OCI-LY1 (cell line): ENCODE data around the gene RILPL2.

Experiments
- H2AFZ ChIP-seq: fragments of 200-600 bp; sonication (generic), shearing (Covaris generic); 2 replicates; pipeline ENCODE4 v1.6.0; 2014; ENCODE audit warnings: antibody characterized with exemption, mild to moderate bottlenecking, low read length
- H3F3A ChIP-seq: fragments of 200-600 bp; sonication (generic), shearing (Covaris generic); 2 replicates; pipeline ENCODE4 v1.6.0; 2014; ENCODE audit warnings: mild to moderate bottlenecking, antibody characterized with exemption, low read length, moderate library complexity; ENCODE audit not compliant: insufficient read depth
- H3K27ac ChIP-seq: fragments of 200-600 bp; sonication (generic); 2 replicates; pipeline ENCODE4 v1.5.1; 2014; ENCODE audit warnings: low read length, mixed run types, mild to moderate bottlenecking, low read depth; ENCODE audit not compliant: poor library complexity, severe bottlenecking
- H3K27me3 ChIP-seq: fragments of 200-600 bp; sonication (generic); 2 replicates; pipeline ENCODE4 v1.6.0; 2014; ENCODE audit warnings: antibody characterized with exemption, mild to moderate bottlenecking, low read length, moderate library complexity; ENCODE audit not compliant: insufficient read depth
- H3K36me3 ChIP-seq: fragments of 200-600 bp; sonication (generic); 2 replicates; pipeline ENCODE4 v1.6.1; 2014; ENCODE audit warnings: mild to moderate bottlenecking, antibody characterized with exemption, low read length, moderate library complexity, mixed read lengths; ENCODE audit not compliant: insufficient read depth
- H3K4me1 ChIP-seq: fragments of 200-600 bp; sonication (generic); 2 replicates; pipeline ENCODE4 v1.5.1; 2014; ENCODE audit warnings: mild to moderate bottlenecking, low read length, moderate library complexity; ENCODE audit not compliant: insufficient read depth, severe bottlenecking
- H3K4me2 ChIP-seq: fragments of 200-600 bp; sonication (generic), shearing (Covaris generic); 2 replicates; pipeline ENCODE4 v1.6.1; 2014; ENCODE audit warnings: low read length
- H3K4me3 ChIP-seq: fragments of 200-600 bp; sonication (generic); 2 replicates; pipeline ENCODE4 v1.5.1; 2014; ENCODE audit warnings: low read length, low read depth, mild to moderate bottlenecking, mixed read lengths; ENCODE audit not compliant: poor library complexity, severe bottlenecking
- H3K79me2 ChIP-seq: fragments of 200-600 bp; shearing (Covaris generic); 2 replicates; pipeline ENCODE4 v1.6.1; 2016; ENCODE audit warnings: mixed run types, low read length, mixed read lengths; ENCODE audit not compliant: insufficient read depth
- H3K9ac ChIP-seq: fragments of 200-600 bp; sonication (generic), shearing (Covaris generic); 2 replicates; pipeline ENCODE4 v1.6.1; 2014; ENCODE audit warnings: mild to moderate bottlenecking, low read length, mixed read lengths
- H3K9me2 ChIP-seq: fragments of 200-600 bp; sonication (generic), shearing (Covaris generic); 2 replicates; pipeline ENCODE4 v1.6.1; 2014; ENCODE audit warnings: low read depth, mild to moderate bottlenecking, low read length, mixed read lengths
- H3K9me3 ChIP-seq: fragments of 200-600 bp; shearing (Covaris generic); 2 replicates; pipeline ENCODE4 v1.6.1; 2014; ENCODE audit warnings: low read length, mixed read lengths
- H4K20me1 ChIP-seq: fragments of 200-600 bp; sonication (generic), shearing (Covaris generic); 2 replicates; pipeline ENCODE4 v1.6.0; 2016; ENCODE audit warnings: mild to moderate bottlenecking, low read length; ENCODE audit not compliant: insufficient read depth
- EZH2 ChIP-seq: fragments of 200-600 bp; sonication (generic), shearing (Covaris generic); IDR thresholded peaks from 2 replicates; pipeline ENCODE4 v1.8.0; 2017; ENCODE audit warnings: borderline replicate concordance, mixed run types, mild to moderate bottlenecking, antibody characterized with exemption, low read length, moderate library complexity, mixed read lengths
- TF ChIP-seq, protein P1 (sequence below): fragments of 200-600 bp; sonication (generic), shearing (Covaris generic); IDR thresholded peaks from 2 replicates; pipeline ENCODE4 v1.5.1; 2017; ENCODE audit warnings: mild to moderate bottlenecking, antibody characterized with exemption, low read length, moderate library complexity, mixed read lengths

Gene RILPL2

DNA sequence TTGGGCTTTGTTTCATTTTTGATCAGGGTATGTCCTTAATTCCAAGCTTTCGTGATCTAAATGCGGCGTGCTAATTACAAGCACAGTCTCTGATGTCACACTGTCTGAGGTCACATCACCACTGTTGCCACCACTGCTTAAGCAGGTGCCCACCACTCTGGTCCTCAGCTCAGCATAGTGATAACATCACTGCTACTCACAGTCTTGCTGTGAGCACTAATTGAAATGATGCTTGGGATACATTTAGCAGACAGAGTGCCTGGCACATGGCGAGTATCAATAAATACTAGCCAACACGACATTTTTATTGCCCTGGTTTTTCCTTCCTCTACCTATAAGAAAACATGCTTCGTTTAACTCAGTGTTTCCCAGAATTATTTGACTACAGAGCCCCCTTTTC, 7.9 kb downstream of the RILPL2 start:
- peaks cover 42% of the 10 kb centered on the region for H3K4me1 ChIP-seq
- no peak overlapping the region for H2AFZ ChIP-seq
- H3K36me3 ChIP-seq = peaks cover 10% of the 10 kb centered on the region
- H3K4me2 ChIP-seq = no peak overlapping the region
- no peaks in the 10 kb centered on the region for H3F3A ChIP-seq
- no peaks in the 10 kb centered on the region for H3K27me3 ChIP-seq
- no peaks in the 10 kb centered on the region for H3K9me2 ChIP-seq
- H3K9me3 ChIP-seq = no peaks in the 10 kb centered on the region
- 0 out of 2 replicates have a peak, but pooled peaks cover under 1% of the 10 kb centered on the region for H3K79me2 ChIP-seq
- H3K27ac ChIP-seq = peak overlapping the region; percentile 81
- no peak overlapping the region for H3K4me3 ChIP-seq
- TF ChIP-seq, protein P1, sequence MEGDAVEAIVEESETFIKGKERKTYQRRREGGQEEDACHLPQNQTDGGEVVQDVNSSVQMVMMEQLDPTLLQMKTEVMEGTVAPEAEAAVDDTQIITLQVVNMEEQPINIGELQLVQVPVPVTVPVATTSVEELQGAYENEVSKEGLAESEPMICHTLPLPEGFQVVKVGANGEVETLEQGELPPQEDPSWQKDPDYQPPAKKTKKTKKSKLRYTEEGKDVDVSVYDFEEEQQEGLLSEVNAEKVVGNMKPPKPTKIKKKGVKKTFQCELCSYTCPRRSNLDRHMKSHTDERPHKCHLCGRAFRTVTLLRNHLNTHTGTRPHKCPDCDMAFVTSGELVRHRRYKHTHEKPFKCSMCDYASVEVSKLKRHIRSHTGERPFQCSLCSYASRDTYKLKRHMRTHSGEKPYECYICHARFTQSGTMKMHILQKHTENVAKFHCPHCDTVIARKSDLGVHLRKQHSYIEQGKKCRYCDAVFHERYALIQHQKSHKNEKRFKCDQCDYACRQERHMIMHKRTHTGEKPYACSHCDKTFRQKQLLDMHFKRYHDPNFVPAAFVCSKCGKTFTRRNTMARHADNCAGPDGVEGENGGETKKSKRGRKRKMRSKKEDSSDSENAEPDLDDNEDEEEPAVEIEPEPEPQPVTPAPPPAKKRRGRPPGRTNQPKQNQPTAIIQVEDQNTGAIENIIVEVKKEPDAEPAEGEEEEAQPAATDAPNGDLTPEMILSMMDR = no peak
- no peak for TF ChIP-seq EZH2
- H4K20me1 ChIP-seq = no peaks in the 10 kb centered on the region
- H3K9ac ChIP-seq = no peak overlapping the region

DNA sequence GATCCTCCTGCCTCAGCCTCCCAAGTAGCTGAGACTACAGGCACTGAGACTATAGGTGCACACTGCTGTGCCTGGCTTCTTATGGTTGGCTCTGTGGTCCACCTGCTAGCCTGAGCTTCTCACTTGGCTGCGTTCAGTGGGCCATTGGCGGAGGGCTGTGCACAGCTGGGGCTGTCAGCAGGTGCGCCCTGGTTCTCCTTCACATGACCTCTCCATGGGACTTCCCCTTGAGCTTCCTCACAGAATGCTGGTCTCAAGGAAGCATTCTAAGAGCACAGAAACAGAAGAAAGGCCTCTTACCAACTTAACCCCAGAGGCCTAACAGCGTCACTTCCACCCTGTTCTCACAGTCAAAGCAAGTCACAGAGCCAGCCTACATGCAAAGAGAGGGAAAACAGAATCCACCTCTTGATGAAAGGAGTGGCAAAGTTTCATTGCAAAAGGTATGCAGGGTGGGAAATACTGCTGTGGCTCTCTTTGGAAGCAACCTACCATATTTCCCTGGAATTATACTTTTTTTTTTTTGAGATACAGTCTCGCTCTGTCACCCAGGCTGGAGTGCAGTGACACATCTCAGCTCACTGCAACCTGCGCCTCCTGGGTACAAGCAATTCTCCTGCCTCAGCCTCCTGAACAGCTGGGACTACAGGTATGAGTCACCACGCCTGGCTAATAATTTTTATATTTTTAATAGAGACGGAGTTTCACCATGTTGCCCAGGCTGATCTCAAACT, 9.3 kb downstream of the RILPL2 start:
- Histone ChIP-seq H3K79me2 (no peaks in the 10 kb centered on the region), H3K4me1 (peaks cover 38% of the 10 kb centered on the region), H2AFZ (no peak overlapping the region), H3K9me2 (no peaks in the 10 kb centered on the region), H3K4me3 (no peak overlapping the region), H3K4me2 (peak overlapping the region; percentile 37; the same call in 1 of the 2 replicates), H3K36me3 (peaks cover 15% of the 10 kb centered on the region), H4K20me1 (no peaks in the 10 kb centered on the region), H3K9ac (no peak overlapping the region), H3K27me3 (no peaks in the 10 kb centered on the region), H3K9me3 (no peaks in the 10 kb centered on the region), H3F3A (no peaks in the 10 kb centered on the region), H3K27ac (peak overlapping the region; percentile 81)
- TF ChIP-seq, protein P1 = no peak
- no peak for TF ChIP-seq EZH2

DNA sequence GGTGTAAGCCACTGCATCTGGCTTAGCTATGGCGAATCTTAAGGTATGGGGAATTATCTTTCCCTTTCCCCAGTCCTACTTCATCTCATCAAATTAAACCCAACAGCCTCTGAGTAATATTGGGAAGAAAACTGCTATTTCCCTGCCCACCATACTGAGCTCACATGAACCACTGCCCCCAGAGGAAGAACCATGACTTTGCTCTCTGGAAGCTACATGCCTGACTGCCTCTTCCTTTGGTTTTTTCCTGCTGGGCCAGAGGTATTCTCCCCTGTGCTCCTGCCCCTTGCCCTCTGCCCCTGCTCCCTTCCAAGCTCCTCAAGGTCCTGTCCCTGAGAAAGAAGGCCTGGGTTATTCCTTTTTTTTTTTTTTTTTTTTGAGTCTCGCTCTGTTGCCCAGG, 15.2 kb downstream of the RILPL2 start:
- Histone ChIP-seq H3K9me2 (no peaks in the 10 kb centered on the region), H3K36me3 (peaks cover 6% of the 10 kb centered on the region), H3K79me2 (no peaks in the 10 kb centered on the region), H3F3A (no peaks in the 10 kb centered on the region), H3K9me3 (no peaks in the 10 kb centered on the region), H2AFZ (no peak overlapping the region), H3K4me1 (peaks cover 10% of the 10 kb centered on the region), H3K4me2 (no peak overlapping the region), H4K20me1 (no peaks in the 10 kb centered on the region), H3K27me3 (no peaks in the 10 kb centered on the region), H3K27ac (no peak overlapping the region), H3K9ac (no peak overlapping the region), H3K4me3 (no peak overlapping the region)
- TF ChIP-seq EZH2 = no peak
- TF ChIP-seq, protein P1 = no peak
